Stimulated activated CD8-positive, alpha-beta memory T cell treated with anti-CD3 and anti-CD28 coated beads, Interleukin-12 subunit alpha, Interleukin-12 subunit beta, amount 100 ng/mL, for 4 hours (primary cell): Measurements from ENCODE around the gene RBM24.
"Not testable (repeated sequence)": the region's sequence is repeated elsewhere in the genome, so short reads cannot be mapped to it uniquely, and the experiment has no call there.

Source experiments
- DNase-seq: peaks from one replicate; pipeline ENCODE4 v3.0.0-alpha.2; 2020; ENCODE audit warnings: low read depth

RBM24 gene

GRCh38 chr6:17291778-17292177 is 10.6 kb downstream of the RBM24 start:
- no peak for DNase-seq

GRCh38 chr6:17292600-17293133 is 11.5 kb downstream of the RBM24 start:
- no peak for DNase-seq

DNA sequence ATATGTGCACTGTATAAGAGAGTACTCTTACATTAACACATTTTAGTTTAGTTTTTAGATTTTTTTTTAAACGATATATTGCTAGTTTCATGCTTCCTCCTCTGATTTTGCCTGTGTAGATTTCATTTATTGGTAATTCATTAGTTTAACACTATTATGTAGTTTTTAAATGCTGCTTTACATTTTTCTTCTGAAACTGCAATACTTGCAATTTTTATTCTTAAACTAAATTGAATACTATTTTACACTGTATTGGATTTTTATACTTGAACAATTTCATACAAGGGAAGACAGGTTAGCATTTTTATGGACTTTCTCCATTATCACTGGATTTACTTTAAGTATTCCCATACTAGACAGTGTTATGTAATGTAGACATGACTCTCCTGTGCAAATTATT is 12.2 kb downstream of the RBM24 start:
- no peak for DNase-seq

DNA sequence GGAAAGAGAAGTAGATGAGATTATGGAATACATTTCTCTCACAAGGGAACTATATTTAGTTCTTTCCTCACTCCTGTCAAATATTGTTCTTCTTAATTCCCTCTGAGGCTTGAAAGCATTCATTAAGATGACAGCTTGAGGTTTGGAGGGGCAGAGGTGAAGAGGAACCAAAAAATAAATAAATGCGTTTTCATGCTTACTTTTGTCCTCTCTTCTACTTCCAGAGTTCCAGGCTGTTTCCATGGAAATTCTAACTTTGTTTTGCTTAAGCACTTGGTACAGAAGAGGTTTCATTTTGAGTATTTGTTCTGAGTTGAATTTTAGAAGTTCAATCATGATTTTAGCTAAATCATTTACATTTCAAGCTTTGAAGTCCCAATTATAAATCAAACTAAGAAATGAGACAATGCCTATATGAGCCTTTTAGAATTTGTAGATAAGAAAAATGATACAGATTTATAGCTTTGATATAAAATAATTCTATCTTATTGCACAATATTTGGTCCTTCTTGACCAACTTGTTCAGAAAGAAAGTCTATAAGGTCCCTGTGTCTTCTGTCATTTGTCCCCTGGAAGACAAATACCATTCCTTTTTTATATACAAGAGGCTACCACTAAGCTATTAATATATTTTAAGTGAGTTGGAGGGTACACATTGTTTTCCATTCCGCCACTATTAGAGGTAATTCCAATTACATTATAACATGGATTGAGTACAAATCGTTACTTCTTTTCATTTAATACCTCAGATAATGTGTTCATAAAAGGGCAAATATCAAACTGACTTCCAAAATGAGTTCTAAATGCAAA is 16.3 kb downstream of the RBM24 start:
- DNase-seq: no peak

DNA sequence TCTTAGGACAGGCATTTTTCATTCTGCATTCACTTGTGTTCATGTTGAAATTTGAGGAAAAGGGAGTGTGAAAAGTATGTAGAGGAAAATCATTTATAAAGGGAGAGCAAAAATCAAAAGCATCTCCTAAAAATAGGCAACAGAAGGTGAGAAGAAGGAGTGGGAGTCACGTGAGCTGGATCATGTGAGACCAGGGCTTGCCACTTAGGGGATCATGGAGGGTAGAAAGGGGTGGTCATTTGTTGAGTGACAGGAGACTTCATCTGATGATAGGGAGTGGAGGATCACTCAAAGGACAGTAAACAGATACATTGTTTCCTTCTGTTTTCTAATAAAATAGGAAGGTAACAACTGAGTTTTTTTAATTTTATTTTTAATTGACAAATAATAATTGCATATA is 17.1 kb downstream of the RBM24 start:
- no peak for DNase-seq

- DNase-seq: no peak
Observed at GRCh38 chr6:17299222-17299621, 18.1 kb downstream of the RBM24 start.

- DNase-seq: no peak
Observed at GRCh38 chr6:17299750-17300149, 18.6 kb downstream of the RBM24 start.

DNA sequence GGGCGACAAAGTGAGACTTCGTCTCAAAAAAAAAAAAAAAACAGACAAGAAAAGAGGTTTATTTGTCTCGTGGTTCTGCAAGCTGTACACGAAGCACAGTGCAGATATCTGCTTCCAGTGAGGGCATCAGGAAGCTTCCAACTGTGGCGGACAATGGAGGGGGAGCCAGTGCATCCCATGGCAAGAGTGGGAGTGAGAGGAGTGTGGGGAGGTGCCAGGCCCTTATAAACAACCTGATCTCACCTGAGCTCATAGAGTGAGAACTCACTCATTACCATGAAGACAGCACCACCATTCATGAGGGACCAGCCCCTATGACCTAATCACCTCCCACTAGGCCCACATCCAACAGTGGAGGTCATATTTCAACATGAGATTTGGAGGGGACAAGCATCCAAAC is 19.5 kb downstream of the RBM24 start:
- no peak for DNase-seq

GRCh38 chr6:17303444-17303843 is 22.3 kb downstream of the RBM24 start:
- DNase-seq: no peak

- no peak for DNase-seq
Observed at GRCh38 chr6:17305219-17306001, 24.2 kb downstream of the RBM24 start.

DNA sequence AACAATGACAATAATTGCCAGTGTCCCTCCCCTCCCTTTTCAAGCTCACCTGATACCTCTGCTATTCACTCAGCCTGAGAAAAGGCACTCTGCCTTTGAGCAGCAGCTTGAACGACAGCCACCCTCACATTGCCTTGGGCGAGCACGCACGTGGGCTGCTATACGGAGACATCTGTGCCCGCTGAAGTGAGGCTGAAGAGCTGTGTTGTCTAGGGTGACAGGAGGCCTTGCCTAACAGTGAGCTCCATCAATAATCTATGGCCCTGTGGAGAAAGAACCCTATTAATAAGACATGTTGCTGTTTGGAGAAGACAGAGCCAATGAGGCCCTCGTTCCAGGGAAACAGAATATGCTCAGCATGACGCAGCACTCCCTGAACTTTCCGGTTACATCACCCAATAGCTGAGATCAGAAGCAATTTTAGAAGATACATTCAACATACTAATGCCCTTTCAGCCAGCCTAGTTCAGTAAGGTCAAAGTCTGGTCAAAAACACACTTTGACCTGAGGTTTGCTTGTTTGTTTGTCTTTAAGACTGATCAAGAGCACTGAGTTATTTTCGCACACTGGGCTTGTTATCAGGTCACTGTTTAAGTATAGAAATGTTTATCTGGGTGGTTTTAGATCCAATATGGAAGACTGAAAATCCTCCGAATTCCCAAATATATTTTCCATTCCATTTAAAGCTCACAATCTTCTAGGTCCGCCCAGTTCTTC is 30.6 kb downstream of the RBM24 start:
- no peak for DNase-seq

GRCh38 chr6:17313238-17313637 is 32.1 kb downstream of the RBM24 start:
- DNase-seq: not testable (repeated sequence)

DNA sequence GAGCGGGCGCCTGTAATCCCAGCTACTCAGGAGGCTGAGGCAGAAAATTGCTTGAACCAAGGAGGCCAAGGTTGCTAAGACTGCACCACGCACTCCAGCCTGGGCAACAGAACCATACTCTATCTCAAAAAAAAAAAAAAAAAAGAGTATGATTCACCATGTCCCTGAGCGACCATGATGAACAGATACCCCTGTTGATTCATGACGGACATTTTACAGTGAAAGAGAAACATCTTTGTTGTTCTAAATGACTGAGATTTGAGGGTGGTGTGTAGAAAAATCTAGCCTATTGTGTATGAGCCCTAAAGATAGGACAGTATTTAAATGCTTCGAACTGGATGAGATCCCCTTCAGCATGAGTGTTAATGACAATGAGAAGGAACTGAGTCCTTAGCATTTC is 32.8 kb downstream of the RBM24 start:
- no peak for DNase-seq

GRCh38 chr6:17315262-17315661 is 34.1 kb downstream of the RBM24 start:
- DNase-seq: no peak

DNA sequence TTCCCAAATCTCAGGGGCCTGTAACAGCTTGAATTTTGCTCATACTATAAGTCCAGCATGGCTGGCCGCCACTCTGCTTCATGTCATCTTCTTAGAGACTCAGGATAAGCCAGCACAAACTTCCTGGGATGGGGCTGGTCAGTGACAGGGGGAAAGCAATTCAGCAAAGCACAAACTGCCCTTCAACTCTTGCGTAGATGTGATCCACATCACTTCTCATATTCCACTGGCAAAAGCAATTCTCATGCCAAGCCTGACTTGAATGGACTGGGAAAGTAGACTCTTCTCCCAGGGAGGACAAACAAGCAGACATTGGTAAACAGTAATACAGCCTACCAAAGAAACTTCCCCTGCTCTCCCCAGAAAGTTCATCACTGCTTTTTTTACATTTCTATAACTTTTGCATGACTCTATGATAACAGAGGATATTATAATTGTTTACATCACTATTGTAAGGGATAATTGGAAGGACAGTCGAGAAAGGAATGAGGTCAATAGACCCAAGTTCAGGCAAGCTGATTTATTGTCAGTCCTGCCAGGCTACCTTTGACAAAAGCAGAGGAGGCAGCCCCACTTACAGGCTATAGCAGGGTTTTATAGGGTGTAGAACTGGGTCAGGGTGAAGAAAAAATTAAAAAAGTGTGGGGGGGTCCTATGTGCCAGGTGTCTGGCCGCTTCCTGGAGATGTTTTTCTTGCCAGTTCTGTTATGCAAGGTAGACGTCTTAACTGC is 37.4 kb downstream of the RBM24 start:
- no peak for DNase-seq

DNA sequence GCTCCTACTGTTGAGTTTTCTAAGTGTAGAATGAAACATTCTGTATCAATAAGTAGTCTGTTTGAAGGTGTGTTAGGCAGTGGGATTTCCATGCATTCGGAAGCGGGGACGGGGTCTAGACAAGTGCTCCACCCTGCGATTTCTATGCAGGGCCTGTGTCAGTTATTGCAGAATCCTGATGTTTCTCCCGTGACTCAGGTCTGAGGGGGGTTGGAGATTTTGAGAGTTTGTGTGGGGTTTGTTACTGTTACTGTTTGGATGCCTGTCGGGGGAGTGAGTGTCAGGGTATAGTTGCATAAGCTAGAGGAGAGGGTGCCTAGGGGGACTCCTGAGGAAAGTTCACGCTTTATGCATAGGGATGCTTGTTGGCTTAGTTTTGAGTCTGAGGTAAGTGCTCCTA is 39.1 kb downstream of the RBM24 start:
- DNase-seq: not testable (repeated sequence)

GRCh38 chr6:17331238-17331637 is 50.1 kb downstream of the RBM24 start:
- DNase-seq: no peak

GRCh38 chr6:17334265-17334664 is 53.1 kb downstream of the RBM24 start:
- DNase-seq: no peak

DNA sequence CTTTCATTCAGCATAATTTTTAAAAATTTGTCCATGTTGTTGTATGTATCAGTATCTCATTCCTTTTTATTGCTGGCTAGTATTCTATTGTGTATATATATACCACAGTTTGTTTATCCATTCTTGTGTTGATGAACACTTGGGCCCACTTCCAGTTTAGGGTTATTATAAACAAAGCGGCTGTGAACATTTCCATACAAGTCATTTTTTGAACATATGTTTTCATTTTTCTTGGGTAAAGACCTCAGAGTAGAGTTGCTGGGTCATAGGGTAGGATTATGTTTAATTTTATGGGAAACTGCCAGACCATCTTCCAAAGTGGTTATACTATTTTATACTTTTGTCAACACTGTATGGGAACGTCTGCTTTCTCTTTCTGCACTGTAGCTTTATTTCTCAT is 55.3 kb downstream of the RBM24 start:
- no peak for DNase-seq

GRCh38 chr6:17339308-17339670 is 58.1 kb downstream of the RBM24 start:
- no peak for DNase-seq

DNA sequence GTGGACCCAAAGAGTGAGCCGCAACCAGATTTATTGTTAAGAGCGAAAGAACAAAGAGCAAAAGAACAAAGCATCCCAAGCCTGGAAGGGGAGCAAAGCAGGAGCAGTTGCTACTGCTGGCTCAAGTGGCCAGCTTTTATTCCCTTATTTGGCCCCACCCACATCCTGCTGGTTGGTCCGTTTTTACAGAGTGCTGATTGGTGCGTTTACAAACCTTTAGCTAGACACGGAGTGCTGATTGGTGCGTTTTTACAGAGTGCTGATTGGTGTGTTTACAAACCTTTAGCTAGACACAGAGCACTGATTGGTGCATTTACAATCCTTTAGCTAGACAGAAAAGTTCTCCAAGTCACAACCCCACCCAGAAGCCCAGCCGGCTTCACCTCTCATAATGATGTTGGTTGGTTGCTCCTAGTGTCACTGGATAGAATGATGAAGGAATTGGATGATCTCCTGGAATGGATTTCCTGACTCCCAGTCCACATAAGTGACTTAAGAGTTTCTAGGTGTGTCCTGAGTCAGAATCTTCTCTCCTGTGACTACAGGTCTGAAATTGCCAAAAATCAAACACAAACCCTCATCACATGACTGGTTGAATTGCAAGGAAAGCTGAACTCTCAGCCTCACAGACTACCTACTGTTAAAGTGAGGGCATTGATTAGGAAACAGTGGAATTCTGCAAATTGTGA is 60.1 kb downstream of the RBM24 start:
- no peak for DNase-seq
